HepG2 (cell line): ENCODE results near the gene RPS5. TPM values are rescaled to one million over a fixed set of nuclear protein-coding genes. Genes with fewer than 3 reads are reported as not detected.
A peak's percentile ranks its signal among the peaks of the same experiment; 100 is the strongest.

Experiments used
- ATAC-seq: fragments of 200-7000 bp; cut with Tn5 transposase; 3 replicates; pipeline ENCODE4 v1.9.1; 2020; ENCODE audit warnings: mild to moderate bottlenecking, moderate library complexity
- BruUV-seq: library from RNA; stranded (reverse); fragments of 400-500 nt; replicated peaks from 2 replicates; lab custom pipeline; 2021; lab: Mats Ljungman, UMichigan
- CTCF ChIA-PET: fragments of 300-600 bp; formaldehyde crosslinking; extraction: SDS; loops from one replicate; lab custom pipeline; 2021; ENCODE audit warnings: low total read pairs, inconsistent platforms, low intra/inter-chr PET ratio; lab: Yijun Ruan, JAX
- POLR2A ChIA-PET: fragments of 350-600 bp; sonication (Branson Sonifier 250); formaldehyde crosslinking; loops from one replicate; lab custom pipeline; 2020; ENCODE audit warnings: antibody characterized with exemption, inconsistent platforms; lab: Yijun Ruan, JAX
- DNase-seq: peaks from one replicate; pipeline ENCODE4 v3.0.0-alpha.2; 2015; ENCODE audit warnings: low spot score
- FAIRE-seq: peaks from 3 replicates; lab custom pipeline; 2011; peaks lifted over from hg19 to GRCh38; lab: Jason Lieb, UNC
- H2AFZ ChIP-seq: one replicate; pipeline ENCODE4 v1.6.1; 2011; ENCODE audit warnings: low read length, inconsistent platforms
- H3K27ac ChIP-seq: fragments of 300-600 bp; 3 replicates; pipeline ENCODE4 v1.8.0; 2011; ENCODE audit warnings: mixed run types, mild to moderate bottlenecking, mixed read lengths, low read length, inconsistent platforms; ENCODE audit not compliant: insufficient read depth; ENCODE audit errors: extremely low read length
- H3K27me3 ChIP-seq, 2 experiments: fragments of 200-600 bp in 1 of 2; 2 replicates in 1 of 2; 3 replicates in 1 of 2; pipeline versions ENCODE4 v1.6.0 to v1.8.0; 2011; ENCODE audit warnings: low read length in 2 of 2, mild to moderate bottlenecking in 2 of 2, moderate library complexity in 2 of 2, inconsistent platforms in 1 of 2; ENCODE audit not compliant: insufficient read depth in 2 of 2, control insufficient read depth in 1 of 2
- H3K36me3 ChIP-seq, 2 experiments: fragments of 200-600 bp in 1 of 2; replicated peaks in 1 of 2; 2 replicates in 1 of 2; 3 replicates in 1 of 2; pipeline versions ENCODE4 v1.5.1 to v1.8.0; 2011; ENCODE audit warnings: low read length in 2 of 2, inconsistent platforms in 1 of 2; ENCODE audit not compliant: insufficient read depth in 2 of 2, control insufficient read depth in 1 of 2
- H3K4me1 ChIP-seq: 2 replicates; pipeline ENCODE4 v1.5.1; 2012; ENCODE audit warnings: low read length, inconsistent platforms; ENCODE audit not compliant: insufficient read depth
- H3K4me2 ChIP-seq: 2 replicates; pipeline ENCODE4 v1.6.0; 2011; ENCODE audit warnings: low read depth, low read length, inconsistent platforms
- H3K4me3 ChIP-seq, 3 experiments: fragments of 200-600 bp in 1 of 3; sonication (generic), shearing (Covaris generic) in 1 of 3; replicated peaks in 1 of 3; 2 replicates each; pipeline ENCODE4 v1.5.1; 2011 to 2016; ENCODE audit warnings: low read length in 3 of 3, inconsistent platforms in 2 of 3, low read depth in 2 of 3, mild to moderate bottlenecking in 2 of 3, control low read depth in 1 of 3, mixed read lengths in 1 of 3; ENCODE audit not compliant: insufficient read depth in 1 of 3
- H3K79me2 ChIP-seq: one replicate; pipeline ENCODE4 v1.6.1; 2011; ENCODE audit warnings: low read length, inconsistent platforms; ENCODE audit not compliant: insufficient read depth
- H3K9ac ChIP-seq: 2 replicates; pipeline ENCODE4 v1.6.0; 2011; ENCODE audit warnings: mild to moderate bottlenecking, low read depth, low read length, inconsistent platforms; ENCODE audit not compliant: insufficient read depth
- H3K9me3 ChIP-seq: 2 replicates; pipeline ENCODE4 v1.5.1; 2012; ENCODE audit warnings: mild to moderate bottlenecking, low read length
- H4K20me1 ChIP-seq: 2 replicates; pipeline ENCODE4 v1.6.0; 2011; ENCODE audit warnings: inconsistent platforms, mild to moderate bottlenecking, low read length, moderate library complexity; ENCODE audit not compliant: insufficient read depth
- ARID2 ChIP-seq: sonication (generic); formaldehyde crosslinking; IDR thresholded peaks from 2 replicates; pipeline ENCODE4 v1.8.1; 2022; ENCODE audit warnings: mild to moderate bottlenecking, missing genetic modification reagents, borderline replicate concordance
- ASH2L ChIP-seq: fragments of 300-600, 200-600 bp; sonication (generic); IDR thresholded peaks from 2 replicates; pipeline ENCODE4 v1.7.0; 2017; ENCODE audit warnings: low read depth, mild to moderate bottlenecking, moderate library complexity, mixed read lengths, low read length; ENCODE audit not compliant: insufficient read length
- ATF1 ChIP-seq: IDR thresholded peaks from 2 replicates; pipeline ENCODE4 v1.6.1; 2016; ENCODE audit warnings: mild to moderate bottlenecking, control low read depth
- CREB1 ChIP-seq, 2 experiments: fragments of 450-650 bp in 1 of 2; IDR thresholded peaks; 2 replicates each; pipeline ENCODE4 v1.6.1; 2016 to 2017; ENCODE audit warnings: control low read depth in 1 of 2, mild to moderate bottlenecking in 1 of 2, missing compliant biosample characterization in 1 of 2, missing genetic modification characterization in 1 of 2
- DNMT1 ChIP-seq: sonication (generic); formaldehyde crosslinking; IDR thresholded peaks from 2 replicates; pipeline ENCODE4 v1.5.1; 2020; ENCODE audit warnings: mild to moderate bottlenecking, missing genetic modification reagents
- HES4 ChIP-seq: sonication (generic); formaldehyde crosslinking; IDR thresholded peaks from 2 replicates; pipeline ENCODE4 v1.9.0; 2021; ENCODE audit warnings: mild to moderate bottlenecking, missing genetic modification reagents, borderline replicate concordance
- HIC2 ChIP-seq: sonication (generic); formaldehyde crosslinking; IDR thresholded peaks from 2 replicates; pipeline ENCODE4 v1.9.0; 2022; ENCODE audit warnings: low read depth, missing genetic modification reagents
- LCORL ChIP-seq, 2 experiments: fragments of 450-650 bp in 1 of 2; sonication (generic) in 1 of 2; formaldehyde crosslinking in 1 of 2; IDR thresholded peaks; 2 replicates each; pipeline versions ENCODE4 v1.5.0 to v1.6.1; 2017 to 2020; ENCODE audit warnings: antibody characterized with exemption in 1 of 2, missing genetic modification reagents in 1 of 2
- PITX1 ChIP-seq: sonication (generic); formaldehyde crosslinking; IDR thresholded peaks from 2 replicates; pipeline ENCODE4 v1.5.1; 2020; ENCODE audit warnings: mild to moderate bottlenecking, missing genetic modification reagents
- STAG1 ChIP-seq: sonication (generic); formaldehyde crosslinking; IDR thresholded peaks from 2 replicates; pipeline ENCODE4 v1.4.0; 2020; ENCODE audit warnings: missing genetic modification reagents
- TEAD3 ChIP-seq: optimal IDR thresholded peaks from 2 replicates; pipeline ENCODE3; 2016; ENCODE audit warnings: borderline replicate concordance
- YEATS4 ChIP-seq: sonication (generic); formaldehyde crosslinking; IDR thresholded peaks from 2 replicates; pipeline ENCODE4 v1.4.0; 2020; ENCODE audit warnings: missing genetic modification reagents, borderline replicate concordance
- ZNF256 ChIP-seq: sonication (generic); formaldehyde crosslinking; conservative IDR thresholded peaks from 2 replicates; pipeline ENCODE4 v1.4.0; 2020; ENCODE audit warnings: missing genetic modification reagents
- ZNF317 ChIP-seq: sonication (generic); formaldehyde crosslinking; IDR thresholded peaks from 2 replicates; pipeline ENCODE4 v1.5.0; 2020; ENCODE audit warnings: mild to moderate bottlenecking, missing genetic modification reagents
- ZNF333 ChIP-seq: sonication (generic); formaldehyde crosslinking; IDR thresholded peaks from 2 replicates; pipeline ENCODE4 v1.4.0; 2020; ENCODE audit warnings: mild to moderate bottlenecking, missing genetic modification reagents, borderline replicate concordance
- ZNF558 ChIP-seq: sonication (generic); formaldehyde crosslinking; IDR thresholded peaks from 2 replicates; pipeline ENCODE4 v1.9.0; 2022; ENCODE audit warnings: mild to moderate bottlenecking, missing genetic modification reagents, borderline replicate concordance
- ZNF878 ChIP-seq: sonication (generic); formaldehyde crosslinking; IDR thresholded peaks from 2 replicates; pipeline ENCODE4 v1.8.1; 2023; ENCODE audit warnings: mild to moderate bottlenecking, missing genetic modification reagents, moderate library complexity
- ZSCAN9 ChIP-seq: IDR thresholded peaks from 2 replicates; pipeline ENCODE4 v1.6.1; 2016; ENCODE audit warnings: borderline replicate concordance
- WGBS: methylation state at CpG from one replicate; pipeline ENCODE4 v1.1.6; 2017; ENCODE audit warnings: low lambda C conversion rate; 5-methylcytosine and 5-hydroxymethylcytosine counted together
- in situ Hi-C: cut with HindIII; loops from 2 replicates; pipeline ENCODE4 v1.10.0; 2017; ENCODE audit warnings: low pct_unique_long_range_greater_than_20kb; ENCODE audit not compliant: extremely low pct_ligation_motif_present
- intact Hi-C: fragments of 100-400 bp; cut with micrococcal nuclease; formaldehyde crosslinking; loops from one replicate; pipeline ENCODE4 v1.10.0; 2022; ENCODE audit not compliant: unreplicated experiment
- polyA plus RNA-seq, 8 experiments: library from polyadenylated mRNA; depleted of rRNA in 3 of 8; stranded (reverse) in 7 of 8; unstranded in 1 of 8; fragments of >200 nt; fragmentation: Illumina TruSeq in 4 of 8; extraction: Trizol in 4 of 8; gene quantifications; 2 replicates each; pipeline versions ENCODE4 v1.2.1 to v1.2.3, GENCODE V29; 2011 to 2016; ENCODE audit warnings: low read depth in 4 of 8, missing spikeins in 1 of 8, mixed read lengths in 1 of 8; ENCODE audit not compliant: insufficient read depth in 1 of 8
- total RNA-seq, 5 experiments: library from RNA; depleted of rRNA; stranded (reverse); fragments of >200 nt; fragmentation: Illumina TruSeq; extraction: Trizol; gene quantifications; 2 replicates each; pipeline ENCODE4 v1.2.3, GENCODE V29; 2016; ENCODE audit warnings: low read depth in 1 of 5
- TF ChIP-seq, protein P1 (sequence below): sonication (generic); formaldehyde crosslinking; IDR thresholded peaks from 2 replicates; pipeline ENCODE4 v1.5.1; 2020; ENCODE audit warnings: mild to moderate bottlenecking, missing genetic modification reagents, borderline replicate concordance

Gene RPS5
- total and polyA plus RNA-seq, 2 of the 13 experiments (the other 11 are each of a cell fraction or from before 2014, with no cell fraction given), result 1,544 to 4,408 TPM

GRCh38 chr19:58387338-58388174 is 487 bp downstream of the RPS5 start:
- Histone ChIP-seq H3K4me1 (peaks cover 47% of the 10 kb centered on the region), H2AFZ (no peak overlapping the region), H3K4me2 (peak overlapping the region; percentile 99), H3K9ac (peak overlapping the region; percentile 97), H3K27me3 (no peaks in the 10 kb centered on the region; a peak in 1 of 5 replicates), H4K20me1 (peaks cover 35% of the 10 kb centered on the region), H3K27ac (peak overlapping the region; percentile 99), H3K36me3 (peaks cover 0 to 35% of the 10 kb centered on the region in 2 experiments; a peak in 3 of 5 replicates), H3K4me3 (peak overlapping the region; percentile 83 to 98 (median 92)), H3K79me2 (peaks cover 46% of the 10 kb centered on the region), H3K9me3 (no peaks in the 10 kb centered on the region)
- in situ Hi-C loops, result no loop called here
- BruUV-seq, result TSS peak; percentile 78
- FAIRE-seq (no peak), ATAC-seq (no peak; the same call in 2 of the 3 replicates), DNase-seq (no peak)
- intact Hi-C loops, result loop anchor here (2.0 to 5.0 kb wide), 2 partner anchors 13 to 205 kb away; partner anchors contain the start of gene ZNF274
- CTCF ChIA-PET, result no interaction called here
- POLR2A ChIA-PET, result interaction anchor here (0.8 to 4.6 kb wide), 6 partner anchors 20 to 111 kb away, joined by 3 to 19 read pairs (median 3); partner anchors contain the start of genes ZNF497, ZNF584 and ZSCAN22
- 5% methylated on average over 32 of the region's 39 CpGs for WGBS
- TF ChIP-seq STAG1 (CRISPR knock-in tag) (peak; percentile 44), CREB1 (IDR thresholded peaks at IDR 0.05) (0 out of 2 replicates have a peak, but pooled peaks have one; percentile 4), CREB1 (CRISPR knock-in tag; IDR thresholded peaks at IDR 0.05) (peak; percentile 26; the same call in 1 of the 2 replicates), PITX1 (CRISPR knock-in tag) (peak; percentile 24; the same call in 1 of the 2 replicates), DNMT1 (CRISPR knock-in tag) (0 out of 2 replicates have a peak, but pooled peaks have one; percentile 33), TEAD3 (CRISPR knock-in tag) (peak; percentile 19), ZNF333 (0 out of 2 replicates have a peak, but pooled peaks have one; percentile 30), ZNF256 (CRISPR knock-in tag) (0 out of 2 replicates have a peak, but pooled peaks have one; percentile 29), ZNF878 (0 out of 2 replicates have a peak, but pooled peaks have one; percentile 6), LCORL (IDR thresholded peaks at IDR 0.05) (no peak), LCORL (CRISPR knock-in tag; IDR thresholded peaks at IDR 0.05) (no peak), HES4 (CRISPR knock-in tag) (no peak), YEATS4 (CRISPR knock-in tag) (no peak), ARID2 (CRISPR knock-in tag) (0 out of 2 replicates have a peak, but pooled peaks have one; percentile 51), ZNF317 (CRISPR knock-in tag) (0 out of 2 replicates have a peak, but pooled peaks have one; percentile 1), ZNF558 (CRISPR knock-in tag) (peak; percentile 66; the same call in 1 of the 2 replicates), ATF1 (peak; percentile 27; the same call in 1 of the 2 replicates), ASH2L (peak; percentile 9), ZSCAN9 (CRISPR knock-in tag) (peak; percentile 5; the same call in 1 of the 2 replicates), HIC2 (CRISPR knock-in tag) (0 out of 2 replicates have a peak, but pooled peaks have one; percentile 3)
- TF ChIP-seq, protein P1, sequence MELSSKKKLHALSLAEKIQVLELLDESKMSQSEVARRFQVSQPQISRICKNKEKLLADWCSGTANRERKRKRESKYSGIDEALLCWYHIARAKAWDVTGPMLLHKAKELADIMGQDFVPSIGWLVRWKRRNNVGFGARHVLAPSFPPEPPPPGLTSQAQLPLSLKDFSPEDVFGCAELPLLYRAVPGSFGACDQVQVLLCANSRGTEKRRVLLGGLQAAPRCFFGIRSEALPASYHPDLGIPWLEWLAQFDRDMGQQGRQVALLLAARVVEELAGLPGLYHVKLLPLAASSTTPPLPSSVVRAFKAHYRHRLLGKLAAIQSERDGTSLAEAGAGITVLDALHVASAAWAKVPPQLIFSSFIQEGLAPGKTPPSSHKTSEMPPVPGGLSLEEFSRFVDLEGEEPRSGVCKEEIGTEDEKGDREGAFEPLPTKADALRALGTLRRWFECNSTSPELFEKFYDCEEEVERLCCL (CRISPR knock-in tag), result 0 out of 2 replicates have a peak, but pooled peaks have one; percentile 61
